Erythroblast (primary cell): ENCODE measurements around the gene STK38.

Experiments used
- DNase-seq, 2 experiments: peaks; one replicate each; lab custom pipeline; 2025; lab: John Stamatoyannopoulos, UW
- GATA1 ChIP-seq: IDR thresholded peaks from 2 replicates; pipeline ENCODE4 v1.6.1; 2011; ENCODE audit warnings: low read depth, mild to moderate bottlenecking, control low read depth, low read length, moderate library complexity
- POLR2A ChIP-seq: IDR thresholded peaks from 2 replicates; pipeline ENCODE4 v1.6.1; 2011; ENCODE audit warnings: mild to moderate bottlenecking, low read length

Gene STK38

DNA sequence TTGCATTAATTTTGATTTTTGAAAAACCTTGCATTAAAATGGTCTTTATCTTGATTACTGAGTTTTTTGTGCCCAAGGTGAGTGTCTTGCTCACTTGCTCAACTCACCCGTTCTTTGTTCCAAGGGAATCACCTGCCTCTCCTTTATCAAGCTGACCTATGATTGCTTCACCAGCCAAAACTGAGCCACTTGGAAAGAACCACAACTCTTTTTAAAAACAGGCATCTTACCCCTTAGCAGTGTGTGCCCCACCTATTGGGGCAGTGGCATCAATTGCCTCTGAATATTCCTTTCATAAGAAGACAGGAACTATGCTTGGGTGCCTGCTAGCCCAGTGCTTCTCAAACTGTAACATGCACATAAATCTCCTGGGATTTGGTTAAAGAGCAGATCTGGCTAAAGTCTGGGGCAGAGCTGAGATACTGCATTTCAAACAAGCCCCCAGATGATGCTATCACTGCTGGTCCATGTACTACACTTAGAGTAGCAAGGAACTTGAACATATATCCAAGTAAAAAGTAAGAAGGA, 3.3 kb upstream of the STK38 start:
- TF ChIP-seq POLR2A, result no peak
- no peak for TF ChIP-seq GATA1
- no peak for DNase-seq

DNA sequence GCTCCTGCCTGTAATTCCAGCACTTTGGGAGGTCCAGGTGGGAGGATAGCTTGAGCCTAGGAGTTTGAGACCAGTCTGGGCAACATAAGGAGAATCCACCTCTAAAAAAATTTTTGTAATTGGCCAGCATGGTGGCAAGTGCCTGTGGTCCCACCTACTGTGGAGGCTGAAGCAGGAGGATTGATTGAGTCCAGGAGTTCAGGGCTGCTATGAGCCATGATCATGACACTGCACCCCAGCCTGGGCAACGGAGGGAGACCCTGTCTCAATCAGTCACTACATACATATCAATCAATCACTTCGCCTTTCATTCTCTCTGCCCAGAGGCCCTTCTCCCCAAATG, 1.1 kb upstream of the STK38 start:
- TF ChIP-seq POLR2A (no peak), GATA1 (no peak)
- no peak for DNase-seq

DNA sequence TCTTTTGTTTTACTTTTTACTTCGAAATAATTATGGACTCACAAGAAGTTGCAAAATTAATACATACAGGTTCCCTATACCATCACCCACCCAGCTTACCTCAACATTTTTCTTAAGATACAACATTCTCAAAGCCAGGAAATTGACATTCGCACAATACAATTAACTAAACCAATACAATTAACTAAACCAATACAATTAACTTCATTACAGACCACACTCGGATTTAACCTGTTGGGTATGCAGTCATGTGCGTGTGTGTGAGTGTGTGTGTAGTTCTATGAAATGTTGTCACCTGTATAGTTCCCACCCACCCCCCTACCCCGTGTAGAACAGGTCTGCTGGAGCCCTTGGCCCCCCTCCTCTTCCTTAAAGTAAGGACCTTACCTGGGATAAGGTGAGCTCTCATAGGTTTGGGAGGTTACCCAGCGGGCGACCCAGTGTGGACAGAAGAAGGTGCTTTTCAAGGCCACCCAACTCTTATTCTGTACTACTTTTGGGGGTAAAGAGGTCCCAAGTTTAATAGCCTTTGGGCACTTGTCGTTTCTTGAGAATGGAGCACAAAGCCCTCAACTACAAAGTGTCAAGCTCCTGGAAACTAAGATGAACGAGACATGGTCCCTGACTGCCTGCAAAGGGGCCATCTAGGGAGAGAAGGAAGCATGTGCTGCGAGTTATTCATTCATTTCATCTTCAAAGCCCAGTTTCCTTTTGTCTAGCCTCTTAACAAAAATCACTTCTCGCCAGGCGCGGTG, 544 bp upstream of the STK38 start:
- no peak for TF ChIP-seq POLR2A
- TF ChIP-seq GATA1, result no peak
- no peak for DNase-seq

DNA sequence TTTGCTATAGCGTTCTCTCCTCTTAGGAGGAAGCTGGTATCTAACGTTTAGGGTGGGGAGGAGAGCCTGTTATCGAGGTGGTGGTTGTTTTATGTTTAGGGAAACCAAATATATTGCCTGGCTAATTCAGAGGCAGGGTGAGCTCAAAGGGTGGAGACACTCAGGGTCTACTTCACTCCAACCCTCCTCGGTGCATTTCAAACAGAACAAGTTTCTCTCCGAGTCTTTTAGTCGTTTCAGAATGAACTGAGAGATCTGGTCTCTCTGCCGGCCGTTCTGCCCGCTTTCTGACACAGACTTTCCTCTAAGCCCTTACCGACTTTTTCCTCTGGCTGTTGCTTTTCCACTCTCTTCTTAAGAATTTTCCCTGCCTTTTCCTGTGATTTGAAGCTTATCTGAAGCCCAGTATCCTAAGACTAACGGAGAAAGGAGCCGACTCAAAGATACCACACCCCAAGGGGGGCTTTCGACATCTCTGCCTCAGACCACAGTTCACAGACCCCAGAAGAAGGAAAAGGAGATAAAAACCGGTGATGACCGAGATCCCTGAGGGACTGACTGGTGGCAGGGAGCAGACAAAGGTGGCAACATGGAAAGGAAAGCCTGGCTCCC, 865 bp downstream of the STK38 start:
- peak; percentile 35 to 49 for DNase-seq
- TF ChIP-seq GATA1, result no peak
- TF ChIP-seq POLR2A, result no peak

DNA sequence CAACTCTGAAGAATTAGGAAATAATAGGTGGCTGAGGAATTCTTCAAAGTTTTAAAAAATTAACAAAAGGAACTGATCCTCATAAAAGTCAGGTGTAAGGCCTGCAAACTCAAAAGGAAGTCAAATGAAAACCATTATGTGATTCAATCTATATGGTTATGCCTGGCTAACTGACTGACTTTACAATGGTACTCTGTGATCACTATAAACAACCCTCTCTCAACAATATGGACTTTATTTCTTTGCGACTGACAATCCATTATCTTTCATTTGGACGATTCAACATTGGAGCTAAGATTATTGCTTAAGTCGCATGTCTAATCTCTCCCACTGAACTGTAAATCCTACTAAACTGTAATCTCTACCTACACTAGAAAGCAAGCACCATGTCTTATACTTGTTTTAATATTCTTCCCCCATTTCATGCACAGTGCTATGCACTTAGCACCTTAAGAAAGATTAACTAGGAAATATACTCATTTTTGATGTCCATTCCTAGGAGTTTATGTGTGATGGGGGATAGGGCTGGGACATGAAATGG, 1.4 kb downstream of the STK38 start:
- DNase-seq, result no peak
- no peak for TF ChIP-seq GATA1
- no peak for TF ChIP-seq POLR2A

DNA sequence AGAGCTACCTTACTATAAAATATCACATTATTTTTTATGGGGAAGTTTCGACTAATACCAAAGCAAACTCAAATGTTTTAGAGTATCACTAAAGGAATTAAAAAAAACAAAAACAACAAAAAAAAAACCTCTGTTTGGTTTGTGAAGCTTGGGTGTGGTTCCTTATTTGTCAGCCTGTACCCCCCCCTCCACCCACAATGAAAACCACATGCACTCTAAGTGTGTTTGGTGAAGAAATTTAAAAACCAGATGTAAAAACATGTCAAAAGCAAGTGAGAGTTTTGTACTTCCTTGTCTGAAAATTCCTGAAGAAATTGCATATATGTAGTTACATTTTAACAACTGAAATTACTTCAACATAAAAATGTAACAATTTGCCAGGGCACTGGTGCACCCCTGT, 3.1 kb downstream of the STK38 start:
- DNase-seq, result no peak
- TF ChIP-seq GATA1, result no peak
- TF ChIP-seq POLR2A, result no peak

DNA sequence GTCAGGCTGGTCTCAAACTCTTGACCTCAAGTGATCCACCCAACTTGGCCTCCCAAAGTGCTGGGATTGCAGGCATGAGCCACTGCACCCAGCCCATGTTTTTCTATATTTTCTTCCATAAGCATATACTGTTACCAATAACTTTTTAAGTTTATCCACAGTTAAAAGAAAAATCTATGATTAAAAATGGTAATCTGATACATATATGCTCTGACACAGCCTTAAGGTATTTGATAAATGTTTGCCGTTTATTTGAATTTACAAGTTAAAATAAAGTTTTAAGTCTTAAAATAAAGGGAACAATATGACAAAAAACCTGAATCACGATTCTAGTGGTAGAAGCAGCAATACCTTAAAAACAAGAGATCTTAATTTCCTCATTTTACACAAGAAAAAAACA, 5.2 kb downstream of the STK38 start:
- no peak for DNase-seq

DNA sequence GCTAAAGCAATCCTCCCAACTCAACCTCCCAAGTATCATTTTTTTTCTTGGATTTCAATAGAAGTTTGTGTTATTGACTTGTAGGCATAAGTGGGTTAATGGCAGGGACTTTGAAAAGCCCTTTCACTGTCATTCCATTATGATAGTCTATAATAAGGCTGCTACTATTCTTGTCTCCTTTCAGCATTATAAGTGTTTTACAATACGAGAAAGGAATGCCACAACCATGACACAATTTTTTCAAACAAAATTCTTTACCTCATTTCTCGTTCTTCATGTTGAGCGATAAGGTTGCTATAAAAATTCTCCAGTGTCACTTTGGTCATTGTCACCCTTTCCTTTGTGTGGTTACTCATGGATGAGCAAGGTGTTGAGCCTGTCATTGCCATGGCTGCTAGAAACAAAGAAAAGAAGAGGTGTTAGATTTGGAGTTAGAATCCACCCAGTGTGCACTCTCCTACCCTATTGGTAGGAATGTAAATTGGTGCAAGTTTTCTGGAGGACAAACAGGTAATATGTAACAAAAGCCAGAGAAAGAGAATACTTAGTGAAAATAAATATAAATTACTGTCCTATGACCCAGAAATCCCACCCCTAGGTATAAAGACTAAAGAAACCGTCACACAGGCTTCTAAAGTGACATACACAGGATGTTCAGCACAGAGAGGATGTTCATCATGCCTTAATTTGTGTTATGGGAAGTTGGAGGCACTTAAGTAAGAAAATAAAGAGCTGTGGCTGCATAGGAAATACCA, 7.3 kb downstream of the STK38 start:
- TF ChIP-seq POLR2A, result no peak
- TF ChIP-seq GATA1, result no peak
- no peak for DNase-seq

More for the DNA sequence above, 5.2 kb downstream of the STK38 start:
- TF ChIP-seq GATA1 (no peak), POLR2A (no peak)

DNA sequence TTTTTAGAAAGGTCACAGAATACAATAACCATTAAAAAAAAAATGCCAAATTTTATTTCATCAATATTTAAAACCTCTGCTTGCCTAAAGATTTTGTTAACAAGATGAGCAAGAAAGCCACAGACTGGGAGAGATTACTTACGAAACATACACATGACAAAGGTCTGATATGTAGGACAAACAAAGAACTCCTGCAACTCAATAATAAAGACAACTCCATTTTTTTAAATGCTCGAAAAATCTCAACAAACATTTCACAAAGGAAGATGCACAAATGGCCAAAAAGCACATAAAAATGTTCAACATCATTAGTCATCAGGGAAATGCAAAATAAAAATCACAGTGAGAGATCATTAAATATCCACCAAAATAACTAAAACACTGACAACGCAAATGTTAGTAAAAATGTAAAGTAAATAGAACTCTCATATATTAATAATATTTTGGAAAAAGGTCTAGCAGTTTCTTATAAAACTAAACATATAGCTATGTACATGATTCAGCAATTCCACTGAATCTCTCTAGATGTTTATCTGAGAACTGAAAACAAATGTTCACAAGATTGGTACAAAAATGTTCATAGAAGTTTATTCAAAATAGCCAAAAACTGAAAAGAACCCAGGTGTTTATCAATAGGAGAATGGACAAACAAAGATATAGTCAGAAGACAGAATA, 10.3 kb downstream of the STK38 start:
- TF ChIP-seq POLR2A (no peak), GATA1 (no peak)

DNA sequence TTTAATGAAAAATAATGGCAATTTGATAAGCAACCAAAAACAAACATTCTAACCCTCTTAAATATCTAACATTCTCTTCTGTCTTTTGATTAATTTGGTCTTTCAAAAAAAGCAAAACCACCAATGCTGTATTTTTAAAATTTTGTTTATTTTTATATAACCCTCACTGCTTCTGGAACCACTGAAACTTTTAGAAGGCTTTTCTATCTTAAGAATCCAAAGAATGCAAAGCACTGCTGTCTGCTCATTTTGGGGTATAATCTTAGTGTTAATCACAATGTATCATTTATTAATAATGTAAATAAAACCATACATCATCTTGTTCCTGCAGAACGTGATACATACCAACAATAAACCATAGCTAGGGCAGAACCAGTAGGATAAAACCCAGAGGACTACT, 14.0 kb downstream of the STK38 start:
- no peak for TF ChIP-seq GATA1
- no peak for TF ChIP-seq POLR2A
- DNase-seq, result no peak

More for the DNA sequence above, 10.3 kb downstream of the STK38 start:
- DNase-seq, result no peak

DNA sequence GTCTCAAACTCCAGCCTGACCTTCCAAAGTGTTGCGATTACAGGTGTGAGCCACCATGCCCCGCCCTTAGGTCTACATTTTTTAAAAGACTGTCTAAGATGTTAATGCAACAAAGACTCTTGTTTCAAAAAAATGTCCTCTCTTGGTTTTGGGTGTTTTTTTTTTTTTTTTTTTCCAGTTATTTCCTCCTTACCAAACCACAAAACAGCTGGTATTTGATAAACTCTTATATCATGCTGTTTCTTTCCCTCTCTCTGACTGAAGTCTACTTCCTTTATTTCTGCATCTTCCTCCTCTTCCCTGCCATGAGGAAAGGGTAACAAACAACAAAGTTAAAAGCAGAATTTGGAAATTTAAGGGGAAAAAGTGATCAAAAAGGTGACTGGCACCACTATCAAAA, 21.2 kb downstream of the STK38 start:
- no peak for DNase-seq
- no peak for TF ChIP-seq GATA1
- TF ChIP-seq POLR2A, result no peak

DNA sequence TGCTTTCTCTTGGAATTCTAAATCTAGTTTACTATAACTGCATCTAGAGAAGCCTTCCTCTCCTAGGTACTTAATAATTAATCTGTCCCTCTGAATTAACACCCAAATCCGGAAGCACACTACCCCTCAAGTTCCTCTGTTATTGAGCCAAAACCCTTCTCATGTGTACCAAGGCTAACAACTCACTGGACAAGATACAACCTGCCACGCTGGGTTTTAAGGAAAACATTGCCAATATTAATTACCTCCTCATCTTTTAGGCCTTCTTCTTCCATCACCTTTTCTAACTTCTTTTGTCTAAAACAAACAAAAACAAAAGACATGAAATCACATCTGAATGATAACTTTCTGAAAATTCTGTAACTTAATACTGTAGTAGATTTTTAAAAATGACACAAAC, 21.9 kb downstream of the STK38 start:
- no peak for DNase-seq
- TF ChIP-seq GATA1 (no peak), POLR2A (no peak)

DNA sequence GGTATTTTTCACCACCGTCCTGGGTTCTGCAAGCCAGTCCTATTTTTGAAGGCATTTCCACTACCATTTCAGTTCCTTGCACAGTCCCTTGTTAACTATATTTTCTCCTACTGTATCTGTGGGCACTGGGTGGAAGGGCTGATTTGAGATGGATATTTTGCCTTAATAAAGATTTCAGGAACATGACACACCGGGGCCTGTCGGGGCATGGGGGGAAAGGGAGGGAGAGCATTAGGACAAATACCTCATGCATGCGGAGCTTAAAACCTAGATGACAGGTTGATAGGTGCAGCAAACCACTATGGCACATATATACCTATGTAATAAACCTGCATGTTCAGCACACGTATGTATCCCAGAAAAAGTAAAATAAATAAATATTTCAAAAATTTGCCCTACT, 22.4 kb downstream of the STK38 start:
- DNase-seq, result no peak
- no peak for TF ChIP-seq GATA1
- TF ChIP-seq POLR2A, result no peak

DNA sequence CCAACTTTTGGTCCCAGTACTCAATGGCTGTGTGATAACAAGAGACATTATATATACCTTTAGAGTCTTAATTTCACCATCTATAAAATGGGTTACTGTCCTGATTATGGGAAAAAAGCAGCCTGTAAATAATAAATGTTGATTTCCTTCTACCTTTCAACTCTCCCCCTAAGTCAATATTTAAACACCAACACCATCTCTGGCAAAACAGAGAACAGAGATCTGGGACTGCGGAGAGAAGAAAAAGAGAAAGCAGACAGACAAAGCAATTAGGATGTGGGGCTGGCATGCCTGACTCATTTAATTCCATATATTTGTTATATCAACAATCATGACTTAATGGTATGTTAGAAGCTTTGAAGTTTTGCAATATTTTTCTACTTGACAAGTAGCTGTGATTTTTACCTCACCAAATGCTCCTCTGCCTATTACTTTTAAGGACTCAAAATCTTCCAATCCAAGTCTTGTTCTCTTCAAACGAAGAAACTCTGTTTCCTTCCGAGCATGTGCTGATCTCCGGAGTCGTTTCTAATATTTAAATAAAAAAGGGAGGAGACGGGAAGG, 23.3 kb downstream of the STK38 start:
- no peak for TF ChIP-seq POLR2A
- TF ChIP-seq GATA1, result no peak
- DNase-seq, result no peak
